ENCODE results near the gene KNSTRN.

Gene KNSTRN

DNA sequence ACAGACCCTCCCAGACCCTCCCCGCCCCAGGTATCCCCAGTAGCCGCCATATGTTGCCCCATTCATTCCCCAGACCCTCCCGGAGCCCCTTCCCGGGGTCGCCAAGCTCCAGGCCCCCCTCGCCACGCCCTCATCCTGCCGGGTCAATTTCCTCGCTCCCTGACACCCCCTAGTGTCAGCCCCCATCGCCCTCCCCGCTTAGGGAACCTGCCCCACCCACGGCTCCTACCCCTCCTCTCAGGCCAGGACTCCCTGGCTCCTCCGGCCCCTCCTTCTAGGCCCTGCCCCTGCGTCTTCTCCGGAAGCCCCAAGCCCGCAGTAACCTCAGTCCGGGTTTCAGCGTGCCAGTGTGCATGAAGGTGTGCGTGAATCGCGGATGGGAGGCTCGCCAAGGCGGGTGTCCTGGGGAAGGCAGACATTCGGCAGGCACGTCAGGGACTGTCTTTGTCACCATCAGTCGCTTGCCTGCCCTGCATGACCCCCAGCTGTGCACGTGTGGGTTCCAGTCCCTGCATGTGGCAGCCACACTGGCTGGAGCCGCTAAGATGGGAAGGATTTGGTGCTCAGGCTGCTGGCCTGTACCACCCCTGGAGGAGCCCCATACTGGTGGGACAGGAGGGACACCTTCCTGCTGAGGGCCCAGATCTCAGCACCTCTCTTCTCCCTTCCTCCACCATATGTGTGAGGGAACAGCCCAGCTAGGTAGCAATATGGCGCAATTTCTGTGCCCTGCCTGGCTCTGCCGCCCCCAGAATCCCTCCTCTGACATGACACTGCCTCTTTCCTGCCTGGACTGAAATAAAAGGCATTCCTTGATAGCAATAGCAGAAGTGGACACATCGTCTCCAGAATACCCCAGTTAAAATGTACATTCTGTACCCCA, 23.8 kb upstream of the KNSTRN start:
- Histone ChIP-seq H3K9ac (no peak overlapping the region), H2AFZ (peak overlapping the region; percentile 81), H3K9me3 (ENCODE audit: control insufficient read depth, low read length) (no peaks in the 10 kb centered on the region), H3K4me3 (ENCODE audit: low read depth, low read length) (no peak overlapping the region), H3K27ac (no peak overlapping the region), H3K27me3 (ENCODE audit: control insufficient read depth, insufficient read depth, low read length) (no peaks in the 10 kb centered on the region), H3K36me3 (ENCODE audit: control insufficient read depth, insufficient read depth, low read length) (no peaks in the 10 kb centered on the region), H3K79me2 (no peaks in the 10 kb centered on the region), H3K4me1 (peaks cover 10% of the 10 kb centered on the region), H3K4me2 (ENCODE audit: low read length) (peak overlapping the region; percentile 50)
- no peak for TF ChIP-seq CTCF (IDR thresholded peaks at IDR 0.05)

- no peak for TF ChIP-seq CTCF (IDR thresholded peaks at IDR 0.05)
- Histone ChIP-seq H3K4me2 (ENCODE audit: low read length) (no peak overlapping the region), H3K79me2 (no peaks in the 10 kb centered on the region), H3K27me3 (ENCODE audit: control insufficient read depth, insufficient read depth, low read length) (no peaks in the 10 kb centered on the region), H3K27ac (no peak overlapping the region), H2AFZ (no peak overlapping the region), H3K4me1 (peaks cover 2% of the 10 kb centered on the region), H3K9me3 (ENCODE audit: control insufficient read depth, low read length) (no peaks in the 10 kb centered on the region), H3K4me3 (ENCODE audit: low read depth, low read length) (no peak overlapping the region), H3K9ac (no peak overlapping the region), H3K36me3 (ENCODE audit: control insufficient read depth, insufficient read depth, low read length) (no peaks in the 10 kb centered on the region)
These were observed 22.5 kb upstream of the KNSTRN start for GRCh38 chr15:40360015-40360414.

GRCh38 chr15:40361640-40362039, 20.9 kb upstream of the KNSTRN start:
- no peak overlapping the region for H3K27ac ChIP-seq
- no peaks in the 10 kb centered on the region for H3K79me2 ChIP-seq
- peaks cover 2% of the 10 kb centered on the region for H3K4me1 ChIP-seq
- no peak overlapping the region for H2AFZ ChIP-seq
- H3K9me3 ChIP-seq (ENCODE audit: control insufficient read depth, low read length), result no peaks in the 10 kb centered on the region
- H3K36me3 ChIP-seq (ENCODE audit: control insufficient read depth, insufficient read depth, low read length), result no peaks in the 10 kb centered on the region
- no peak overlapping the region for H3K4me3 ChIP-seq (ENCODE audit: low read depth, low read length)
- H3K9ac ChIP-seq, result no peak overlapping the region
- no peak overlapping the region for H3K4me2 ChIP-seq (ENCODE audit: low read length)
- no peaks in the 10 kb centered on the region for H3K27me3 ChIP-seq (ENCODE audit: control insufficient read depth, insufficient read depth, low read length)
- no peak for TF ChIP-seq CTCF (IDR thresholded peaks at IDR 0.05)

GRCh38 chr15:40363611-40364010, 18.9 kb upstream of the KNSTRN start:
- Histone ChIP-seq H3K4me1 (peaks cover under 1% of the 10 kb centered on the region), H3K27ac (no peak overlapping the region), H3K4me3 (ENCODE audit: low read depth, low read length) (no peak overlapping the region), H3K36me3 (ENCODE audit: control insufficient read depth, insufficient read depth, low read length) (no peaks in the 10 kb centered on the region), H3K79me2 (no peaks in the 10 kb centered on the region), H3K9ac (no peak overlapping the region), H3K4me2 (ENCODE audit: low read length) (no peak overlapping the region), H3K27me3 (ENCODE audit: control insufficient read depth, insufficient read depth, low read length) (no peaks in the 10 kb centered on the region), H3K9me3 (ENCODE audit: control insufficient read depth, low read length) (no peaks in the 10 kb centered on the region), H2AFZ (no peak overlapping the region)
- no peak for TF ChIP-seq CTCF (IDR thresholded peaks at IDR 0.05)

- no peaks in the 10 kb centered on the region for H3K27me3 ChIP-seq (ENCODE audit: control insufficient read depth, insufficient read depth, low read length)
- no peak overlapping the region for H3K4me2 ChIP-seq (ENCODE audit: low read length)
- TF ChIP-seq CTCF (IDR thresholded peaks at IDR 0.05), result no peak
- no peak overlapping the region for H3K4me3 ChIP-seq (ENCODE audit: low read depth, low read length)
- no peak overlapping the region for H3K9ac ChIP-seq
- no peak overlapping the region for H3K27ac ChIP-seq
- no peaks in the 10 kb centered on the region for H3K9me3 ChIP-seq (ENCODE audit: control insufficient read depth, low read length)
- H2AFZ ChIP-seq, result no peak overlapping the region
- H3K36me3 ChIP-seq (ENCODE audit: control insufficient read depth, insufficient read depth, low read length), result no peaks in the 10 kb centered on the region
- H3K79me2 ChIP-seq, result no peaks in the 10 kb centered on the region
- no peaks in the 10 kb centered on the region for H3K4me1 ChIP-seq
These were observed 18.3 kb upstream of the KNSTRN start for GRCh38 chr15:40364251-40364650.

All from parathyroid adenoma (tissue), 2 donors.